T47D (cell line): ENCODE data around the gene SULT1A1.
A peak's percentile ranks its signal among the peaks of the same experiment; 100 is the strongest.
"Not testable (repeated sequence)": the region's sequence is repeated elsewhere in the genome, so short reads cannot be mapped to it uniquely, and the experiment has no call there.

ENCODE experiments used
- DNase-seq, 2 experiments: peaks; one replicate each; pipeline versions ENCODE4 v3.0.0 to v3.0.0-alpha.2; 2011 to 2012; ENCODE audit warnings: low read depth in 1 of 2, low spot score in 1 of 2
- JUND ChIP-seq: IDR thresholded peaks from 2 replicates; pipeline ENCODE4 v1.6.1; 2012; ENCODE audit warnings: low read depth
- in situ Hi-C: cut with HindIII; loops from 2 replicates; pipeline ENCODE4 v1.10.0; 2016; ENCODE audit warnings: low sequenced_read_pairs, low pct_unique_long_range_greater_than_20kb

SULT1A1 gene

GRCh38 chr16:28597692-28598261 lies 12.1 kb downstream of the SULT1A1 start:
- peak in 1 of 2 experiments; percentile 41 for DNase-seq
- no peak for TF ChIP-seq JUND
- in situ Hi-C loops: no loop called here

- DNase-seq: peak; percentile 43 to 85
- in situ Hi-C loops: no loop called here
- no peak for TF ChIP-seq JUND
Observed at GRCh38 chr16:28596840-28597691, 12.8 kb downstream of the SULT1A1 start, which contains the start of gene SULT1A2. Gene SULT1A2, minus strand, starts transcription at chr16:28597050. Its CDS starts 1,120 bp downstream, at chr16:28595930.

- no peak for TF ChIP-seq JUND
- DNase-seq: no peak
- in situ Hi-C loops: no loop called here
Observed at GRCh38 chr16:28596115-28596630, 13.7 kb downstream of the SULT1A1 start.

GRCh38 chr16:28595451-28595850 lies 14.4 kb downstream of the SULT1A1 start:
- in situ Hi-C loops, DNase-seq: not testable (repeated sequence)

- no peak for TF ChIP-seq JUND
- DNase-seq: no peak
- in situ Hi-C loops: no loop called here
Observed at GRCh38 chr16:28592979-28593553, 16.8 kb downstream of the SULT1A1 start.

GRCh38 chr16:28592511-28592910 lies 17.3 kb downstream of the SULT1A1 start:
- in situ Hi-C loops: no loop called here
- no peak for DNase-seq
- TF ChIP-seq JUND: no peak

- DNase-seq: no peak
- in situ Hi-C loops: no loop called here
Observed at GRCh38 chr16:28591355-28591754, 18.5 kb downstream of the SULT1A1 start.

GRCh38 chr16:28590384-28591340 lies 19.2 kb downstream of the SULT1A1 start:
- in situ Hi-C loops: no loop called here
- no peak for TF ChIP-seq JUND
- DNase-seq: no peak

More at GRCh38 chr16:28591355-28591754, 18.5 kb downstream of the SULT1A1 start:
- TF ChIP-seq JUND: no peak

- in situ Hi-C loops: no loop called here
- no peak for TF ChIP-seq JUND
- no peak for DNase-seq
Observed at GRCh38 chr16:28589930-28590329, 19.9 kb downstream of the SULT1A1 start.

- no peak for DNase-seq
- no peak for TF ChIP-seq JUND
- in situ Hi-C loops: no loop called here
Observed at GRCh38 chr16:28589069-28589468, 20.8 kb downstream of the SULT1A1 start.

GRCh38 chr16:28587386-28587785 lies 22.5 kb downstream of the SULT1A1 start:
- no peak for TF ChIP-seq JUND
- in situ Hi-C loops: no loop called here
- DNase-seq: peak in 1 of 2 experiments; percentile 25

GRCh38 chr16:28586466-28586865 lies 23.4 kb downstream of the SULT1A1 start:
- no peak for TF ChIP-seq JUND
- in situ Hi-C loops: no loop called here
- peak; percentile 37 to 48 for DNase-seq
